Fibroblast of lung (primary cell): ENCODE results near the gene CLIC3. TPM values are rescaled to one million over a fixed set of nuclear protein-coding genes. Genes with fewer than 3 reads are reported as not detected.

Source experiments
- DNase-seq, 2 donors: peaks; one replicate each; pipeline versions ENCODE4 v3.0.0 to v3.0.0-alpha.2; 2010; ENCODE audit warnings: low read depth in 2 of 2
- H2AFZ ChIP-seq: 2 replicates; pipeline ENCODE4 v1.5.1; 2012; ENCODE audit warnings: low read length, control low read depth, inconsistent platforms
- H3K27ac ChIP-seq: 2 replicates; pipeline ENCODE4 v1.5.1; 2011; ENCODE audit warnings: low read length, control low read depth; ENCODE audit not compliant: insufficient read depth
- H3K27me3 ChIP-seq: 2 replicates; pipeline ENCODE4 v1.5.1; 2011; ENCODE audit warnings: mild to moderate bottlenecking, low read length; ENCODE audit not compliant: control insufficient read depth, insufficient read depth
- H3K36me3 ChIP-seq: 2 replicates; pipeline ENCODE4 v1.5.1; 2011; ENCODE audit warnings: low read length; ENCODE audit not compliant: control insufficient read depth, insufficient read depth
- H3K4me1 ChIP-seq: 2 replicates; pipeline ENCODE4 v1.5.1; 2011; ENCODE audit warnings: low read length; ENCODE audit not compliant: control insufficient read depth, insufficient read depth; ENCODE audit errors: extremely low read depth
- H3K4me2 ChIP-seq: 2 replicates; pipeline ENCODE4 v1.5.1; 2011; ENCODE audit warnings: low read length, control low read depth; ENCODE audit not compliant: insufficient read depth; ENCODE audit errors: extremely low read depth
- H3K4me3 ChIP-seq, 4 experiments: fragments of 200-600 bp in 1 of 4; sonication (generic) in 1 of 4; replicated peaks in 1 of 4; 2 replicates each; pipeline ENCODE4 v1.5.1; 2011 to 2016; ENCODE audit warnings: low read length in 4 of 4, low read depth in 3 of 4, mild to moderate bottlenecking in 3 of 4, control low read depth in 2 of 4, inconsistent platforms in 1 of 4, mixed read lengths in 1 of 4; ENCODE audit not compliant: insufficient read depth in 1 of 4; ENCODE audit errors: control extremely low read depth in 1 of 4
- H3K79me2 ChIP-seq: 2 replicates; pipeline ENCODE4 v1.5.1; 2012; ENCODE audit warnings: mild to moderate bottlenecking, low read length, inconsistent platforms; ENCODE audit not compliant: control insufficient read depth, insufficient read depth
- H3K9ac ChIP-seq: 2 replicates; pipeline ENCODE4 v1.5.1; 2011; ENCODE audit warnings: mild to moderate bottlenecking, low read length, control low read depth; ENCODE audit not compliant: insufficient read depth
- H3K9me3 ChIP-seq: 2 replicates; pipeline ENCODE4 v1.5.1; 2012; ENCODE audit warnings: low read depth, low read length; ENCODE audit not compliant: control insufficient read depth, insufficient read depth
- H4K20me1 ChIP-seq: 2 replicates; pipeline ENCODE4 v1.5.1; 2011; ENCODE audit warnings: low read length; ENCODE audit not compliant: control insufficient read depth, insufficient read depth; ENCODE audit errors: extremely low read depth
- EZH2 ChIP-seq: IDR thresholded peaks from 2 replicates; pipeline ENCODE4 v1.5.1; 2012; ENCODE audit warnings: low read length, control low read depth, mild to moderate bottlenecking; ENCODE audit errors: missing control alignments
- polyA plus RNA-seq, 2 donors: library from polyadenylated mRNA; depleted of rRNA in 1 of 2; stranded (reverse) in 1 of 2; unstranded in 1 of 2; fragments of >200 nt; gene quantifications; 2 replicates each; pipeline ENCODE4 v1.2.1, GENCODE V29; 2011 to 2012; ENCODE audit warnings: missing spikeins in 1 of 2
- total RNA-seq: library from RNA; depleted of rRNA; stranded (reverse); fragments of >200 nt; gene quantifications from 2 replicates; pipeline ENCODE4 v1.2.1, GENCODE V29; 2014
- TF ChIP-seq, protein P1 (sequence below), 2 donors: IDR thresholded peaks in 1 of 2; conservative IDR thresholded peaks in 1 of 2; 1 replicate in 1 of 2; 2 replicates in 1 of 2; pipeline ENCODE4 v1.5.1; 2011 to 2012; ENCODE audit warnings: low read length in 2 of 2, control low read depth in 1 of 2, inconsistent platforms in 1 of 2, low read depth in 1 of 2, mild to moderate bottlenecking in 1 of 2

Gene CLIC3
- total and polyA plus RNA-seq, 2 donors (not counting 1 experiment from before 2014, with no cell fraction given), result 0.98 to 3.5 TPM

DNA sequence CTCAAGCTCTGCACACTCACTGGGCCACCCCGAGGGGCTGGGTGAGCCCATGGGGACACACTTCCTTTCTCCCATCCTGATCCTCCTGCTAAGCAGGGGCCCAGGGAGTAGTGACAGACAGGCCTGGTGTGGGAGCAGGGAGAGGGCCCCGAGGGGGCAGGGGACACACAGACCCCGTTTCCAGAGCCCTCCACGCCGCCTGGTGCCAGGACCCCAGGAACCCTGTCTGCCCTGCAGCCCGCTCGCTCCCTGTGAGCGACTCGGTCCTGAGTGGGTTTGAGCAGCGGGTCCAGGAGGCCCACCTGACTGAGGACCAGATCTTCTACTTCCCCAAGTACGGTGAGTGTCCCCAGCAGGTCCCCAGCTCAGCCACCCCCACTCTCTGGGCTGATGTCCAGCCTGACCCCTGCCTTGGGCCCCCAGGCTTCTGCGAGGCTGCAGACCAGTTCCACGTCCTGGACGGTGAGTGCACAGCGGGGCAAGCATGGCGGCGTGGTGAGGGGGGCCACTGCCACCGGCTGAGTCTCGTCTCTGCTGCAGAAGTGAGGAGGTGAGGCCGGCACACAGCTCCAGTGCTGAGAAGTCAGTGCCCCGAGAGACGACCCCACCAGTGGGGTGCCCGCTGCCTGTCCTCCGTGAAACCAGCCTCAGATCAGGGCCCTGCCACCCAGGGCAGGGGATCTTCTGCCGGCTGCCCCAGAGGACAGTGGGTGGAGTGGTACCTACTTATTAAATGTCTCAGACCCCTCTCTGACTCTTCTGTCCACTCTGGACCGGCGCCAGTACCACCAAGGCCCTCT, 49.9 kb downstream of the CLIC3 start:
- no peak for DNase-seq
- no peak overlapping the region for H2AFZ ChIP-seq
- no peaks in the 10 kb centered on the region for H4K20me1 ChIP-seq
- peaks cover 20% of the 10 kb centered on the region for H3K79me2 ChIP-seq
- H3K9me3 ChIP-seq, result no peaks in the 10 kb centered on the region
- TF ChIP-seq, protein P1, sequence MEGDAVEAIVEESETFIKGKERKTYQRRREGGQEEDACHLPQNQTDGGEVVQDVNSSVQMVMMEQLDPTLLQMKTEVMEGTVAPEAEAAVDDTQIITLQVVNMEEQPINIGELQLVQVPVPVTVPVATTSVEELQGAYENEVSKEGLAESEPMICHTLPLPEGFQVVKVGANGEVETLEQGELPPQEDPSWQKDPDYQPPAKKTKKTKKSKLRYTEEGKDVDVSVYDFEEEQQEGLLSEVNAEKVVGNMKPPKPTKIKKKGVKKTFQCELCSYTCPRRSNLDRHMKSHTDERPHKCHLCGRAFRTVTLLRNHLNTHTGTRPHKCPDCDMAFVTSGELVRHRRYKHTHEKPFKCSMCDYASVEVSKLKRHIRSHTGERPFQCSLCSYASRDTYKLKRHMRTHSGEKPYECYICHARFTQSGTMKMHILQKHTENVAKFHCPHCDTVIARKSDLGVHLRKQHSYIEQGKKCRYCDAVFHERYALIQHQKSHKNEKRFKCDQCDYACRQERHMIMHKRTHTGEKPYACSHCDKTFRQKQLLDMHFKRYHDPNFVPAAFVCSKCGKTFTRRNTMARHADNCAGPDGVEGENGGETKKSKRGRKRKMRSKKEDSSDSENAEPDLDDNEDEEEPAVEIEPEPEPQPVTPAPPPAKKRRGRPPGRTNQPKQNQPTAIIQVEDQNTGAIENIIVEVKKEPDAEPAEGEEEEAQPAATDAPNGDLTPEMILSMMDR (conservative IDR thresholded peaks at IDR 0.05 in 1 of 2, IDR thresholded peaks at IDR 0.05 in 1 of 2; ENCODE audit: low read depth in 1 of 2, low read length in 2 of 2), result no peak
- TF ChIP-seq EZH2, result no peak
- H3K9ac ChIP-seq, result no peak overlapping the region
- no peak overlapping the region for H3K4me2 ChIP-seq
- H3K4me3 ChIP-seq, result no peak overlapping the region
- H3K36me3 ChIP-seq, result peaks cover 18% of the 10 kb centered on the region
- no peaks in the 10 kb centered on the region for H3K27me3 ChIP-seq
- H3K27ac ChIP-seq, result no peak overlapping the region
- peaks cover 2% of the 10 kb centered on the region for H3K4me1 ChIP-seq

DNA sequence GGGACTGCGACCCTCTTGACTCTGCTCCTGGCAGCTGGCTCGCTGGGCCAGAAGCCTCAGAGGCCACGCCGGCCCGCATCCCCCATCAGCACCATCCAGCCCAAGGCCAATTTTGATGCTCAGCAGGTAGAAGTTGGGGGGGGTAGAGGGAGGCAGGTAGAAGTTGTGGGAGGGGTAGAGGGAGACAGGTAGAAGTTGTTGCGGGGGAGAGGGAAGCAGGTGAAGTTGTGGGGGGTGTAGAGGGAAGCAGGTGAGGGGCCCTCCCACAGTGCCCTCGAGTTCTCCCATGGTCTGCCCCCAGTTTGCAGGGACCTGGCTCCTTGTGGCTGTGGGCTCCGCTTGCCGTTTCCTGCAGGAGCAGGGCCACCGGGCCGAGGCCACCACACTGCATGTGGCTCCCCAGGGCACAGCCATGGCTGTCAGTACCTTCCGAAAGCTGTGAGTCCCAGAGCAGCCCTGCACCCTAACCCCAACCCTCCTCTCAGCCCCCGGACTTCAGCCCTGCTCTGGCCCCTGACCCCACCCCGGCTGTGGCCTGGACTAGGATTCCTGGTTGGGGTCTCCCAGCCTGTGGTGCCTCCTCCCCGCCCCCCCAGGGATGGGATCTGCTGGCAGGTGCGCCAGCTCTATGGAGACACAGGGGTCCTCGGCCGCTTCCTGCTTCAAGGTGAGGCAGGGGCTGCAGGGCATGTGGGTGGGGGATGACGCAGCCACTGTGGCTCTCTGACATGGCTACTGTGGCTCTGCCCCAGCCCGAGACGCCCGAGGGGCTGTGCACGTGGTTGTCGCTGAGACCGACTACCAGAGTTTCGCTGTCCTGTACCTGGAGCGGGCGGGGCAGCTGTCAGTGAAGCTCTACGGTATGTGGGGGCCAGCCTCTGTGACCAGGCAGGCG, 50.8 kb downstream of the CLIC3 start:
- H3K27ac ChIP-seq, result no peak overlapping the region
- no peak overlapping the region for H3K9ac ChIP-seq
- DNase-seq, result no peak
- H3K79me2 ChIP-seq, result peaks cover 22% of the 10 kb centered on the region
- peaks cover 27% of the 10 kb centered on the region for H3K36me3 ChIP-seq
- no peak overlapping the region for H3K4me2 ChIP-seq
- H3K4me1 ChIP-seq, result peaks cover 2% of the 10 kb centered on the region
- no peak overlapping the region for H3K4me3 ChIP-seq
- no peaks in the 10 kb centered on the region for H4K20me1 ChIP-seq
- H3K9me3 ChIP-seq, result no peaks in the 10 kb centered on the region
- H2AFZ ChIP-seq, result no peak overlapping the region
- TF ChIP-seq, protein P1 (conservative IDR thresholded peaks at IDR 0.05 in 1 of 2, IDR thresholded peaks at IDR 0.05 in 1 of 2; ENCODE audit: low read depth in 1 of 2, low read length in 2 of 2), result no peak
- no peak for TF ChIP-seq EZH2
- H3K27me3 ChIP-seq, result no peaks in the 10 kb centered on the region

Other genes with a start within 250 kb of the CLIC3 start
Only the 30 nearest of the 38 such genes appear.
- 40.1 and 56.5 TPM in 2 replicates for gene TMEM141, start 205.2 kb downstream of the CLIC3 start, total RNA-seq
- gene TMEM141, start 205.2 kb downstream of the CLIC3 start, polyA plus RNA-seq, result 43.3 and 53.4 TPM in 2 replicates
- 0.99 and 1.0 TPM in 2 replicates for gene CCDC183, start 200.2 kb downstream of the CLIC3 start, total RNA-seq
- 0.05 and 0.35 TPM in 2 replicates for gene CCDC183, start 200.2 kb downstream of the CLIC3 start, polyA plus RNA-seq
- gene RABL6, start 188.6 kb downstream of the CLIC3 start, total RNA-seq, result 55.0 and 59.6 TPM in 2 replicates
- 36.8 and 56.7 TPM in 2 replicates for gene RABL6, start 188.6 kb downstream of the CLIC3 start, polyA plus RNA-seq
- 1.7 and 1.8 TPM in 2 replicates for gene AJM1, start 154.1 kb downstream of the CLIC3 start, total RNA-seq
- gene AJM1, start 154.1 kb downstream of the CLIC3 start, polyA plus RNA-seq, result 0.15 and 0.19 TPM in 2 replicates
- 175 and 190 TPM in 2 replicates for gene PHPT1, start 147.2 kb downstream of the CLIC3 start, total RNA-seq
- gene PHPT1, start 147.2 kb downstream of the CLIC3 start, polyA plus RNA-seq, result 99.6 and 108 TPM in 2 replicates
- 3.3 and 4.6 TPM in 2 replicates for gene MAMDC4, start 144.2 kb downstream of the CLIC3 start, total RNA-seq
- 0.30 and 0.37 TPM in 2 replicates for gene MAMDC4, start 144.2 kb downstream of the CLIC3 start, polyA plus RNA-seq
- gene EDF1, start 130.3 kb downstream of the CLIC3 start, total RNA-seq, result 279 and 317 TPM in 2 replicates
- gene EDF1, start 130.3 kb downstream of the CLIC3 start, polyA plus RNA-seq, result 309 and 387 TPM in 2 replicates
- gene TRAF2, start 110.1 kb downstream of the CLIC3 start, total RNA-seq, result 8.0 and 8.4 TPM in 2 replicates
- gene TRAF2, start 110.1 kb downstream of the CLIC3 start, polyA plus RNA-seq, result 3.7 and 4.3 TPM in 2 replicates
- gene FBXW5, start 51.8 kb downstream of the CLIC3 start, total RNA-seq, result 136 and 166 TPM in 2 replicates
- 31.3 and 39.9 TPM in 2 replicates for gene FBXW5, start 51.8 kb downstream of the CLIC3 start, polyA plus RNA-seq
- 1.2 TPM in 1 of 2 replicates, not detected in the other for gene C8G, start 51.3 kb downstream of the CLIC3 start, total RNA-seq
- gene C8G, start 51.3 kb downstream of the CLIC3 start, polyA plus RNA-seq, result 0.40 TPM in 1 of 2 replicates, not detected in the other
- 0.17 TPM in 1 of 2 replicates, not detected in the other for gene LCN12, start 44.3 kb downstream of the CLIC3 start, total RNA-seq
- 0.02 TPM in 1 of 2 replicates, not detected in the other for gene LCN12, start 44.3 kb downstream of the CLIC3 start, polyA plus RNA-seq
- 89.9 and 90.3 TPM in 2 replicates for gene PTGDS, start 19.1 kb downstream of the CLIC3 start, total RNA-seq
- 2.0 and 4.9 TPM in 2 replicates for gene PTGDS, start 19.1 kb downstream of the CLIC3 start, polyA plus RNA-seq
- 3.3 and 6.3 TPM in 2 replicates for gene LCNL1, start 13.6 kb downstream of the CLIC3 start, total RNA-seq
- 0.75 and 1.4 TPM in 2 replicates for gene LCNL1, start 13.6 kb downstream of the CLIC3 start, polyA plus RNA-seq
- 13.7 and 14.9 TPM in 2 replicates for gene PAXX, start 4.1 kb downstream of the CLIC3 start, total RNA-seq
- gene PAXX, start 4.1 kb downstream of the CLIC3 start, polyA plus RNA-seq, result 6.1 and 9.9 TPM in 2 replicates
- gene ABCA2, start 31.7 kb upstream of the CLIC3 start, total RNA-seq, result 13.9 and 21.8 TPM in 2 replicates
- 8.5 and 13.4 TPM in 2 replicates for gene ABCA2, start 31.7 kb upstream of the CLIC3 start, polyA plus RNA-seq
- not detected in 2 replicates for gene FUT7, start 35.5 kb upstream of the CLIC3 start, total RNA-seq
- gene FUT7, start 35.5 kb upstream of the CLIC3 start, polyA plus RNA-seq, result not detected in 2 replicates
- gene NPDC1, start 49.6 kb upstream of the CLIC3 start, total RNA-seq, result 10.5 and 15.7 TPM in 2 replicates
- gene NPDC1, start 49.6 kb upstream of the CLIC3 start, polyA plus RNA-seq, result 9.0 and 12.1 TPM in 2 replicates
- under 0.01 TPM in 2 replicates for gene ENTPD2, start 57.5 kb upstream of the CLIC3 start, total RNA-seq
- gene ENTPD2, start 57.5 kb upstream of the CLIC3 start, polyA plus RNA-seq, result not detected in 2 replicates
- 0.26 and 2.8 TPM in 2 replicates for gene SAPCD2, start 74.0 kb upstream of the CLIC3 start, total RNA-seq
- 0.85 and 2.7 TPM in 2 replicates for gene SAPCD2, start 74.0 kb upstream of the CLIC3 start, polyA plus RNA-seq
- 15.7 and 21.1 TPM in 2 replicates for gene UAP1L1, start 80.9 kb upstream of the CLIC3 start, total RNA-seq
- gene UAP1L1, start 80.9 kb upstream of the CLIC3 start, polyA plus RNA-seq, result 16.4 and 17.9 TPM in 2 replicates
- gene MAN1B1, start 90.4 kb upstream of the CLIC3 start, total RNA-seq, result 63.2 and 96.6 TPM in 2 replicates
- 43.0 and 45.5 TPM in 2 replicates for gene MAN1B1, start 90.4 kb upstream of the CLIC3 start, polyA plus RNA-seq
- gene DPP7, start 118.2 kb upstream of the CLIC3 start, total RNA-seq, result 93.0 and 126 TPM in 2 replicates
- gene DPP7, start 118.2 kb upstream of the CLIC3 start, polyA plus RNA-seq, result 28.6 and 44.3 TPM in 2 replicates
- gene GRIN1, start 142.6 kb upstream of the CLIC3 start, total RNA-seq, result under 0.01 TPM in 1 of 2 replicates, not detected in the other
- gene GRIN1, start 142.6 kb upstream of the CLIC3 start, polyA plus RNA-seq, result 0.06 and 0.08 TPM in 2 replicates
- gene LRRC26, start 173.5 kb upstream of the CLIC3 start, total RNA-seq, result not detected in 2 replicates
- not detected in 2 replicates for gene LRRC26, start 173.5 kb upstream of the CLIC3 start, polyA plus RNA-seq
- not detected in 2 replicates for gene TMEM210, start 175.5 kb upstream of the CLIC3 start, total RNA-seq
- not detected in 2 replicates for gene TMEM210, start 175.5 kb upstream of the CLIC3 start, polyA plus RNA-seq
- 15.9 and 18.0 TPM in 2 replicates for gene ANAPC2, start 192.0 kb upstream of the CLIC3 start, total RNA-seq
- 9.1 and 12.3 TPM in 2 replicates for gene ANAPC2, start 192.0 kb upstream of the CLIC3 start, polyA plus RNA-seq
- gene SSNA1, start 192.1 kb upstream of the CLIC3 start, total RNA-seq, result 56.3 and 58.3 TPM in 2 replicates
- gene SSNA1, start 192.1 kb upstream of the CLIC3 start, polyA plus RNA-seq, result 37.7 and 51.2 TPM in 2 replicates
- 5.1 and 5.8 TPM in 2 replicates for gene TPRN, start 204.2 kb upstream of the CLIC3 start, total RNA-seq
- 1.6 and 2.3 TPM in 2 replicates for gene TPRN, start 204.2 kb upstream of the CLIC3 start, polyA plus RNA-seq
- gene TMEM203, start 209.1 kb upstream of the CLIC3 start, total RNA-seq, result 36.2 and 36.3 TPM in 2 replicates
- gene TMEM203, start 209.1 kb upstream of the CLIC3 start, polyA plus RNA-seq, result 38.6 and 44.9 TPM in 2 replicates
- 2.6 and 3.1 TPM in 2 replicates for gene NDOR1, start 209.1 kb upstream of the CLIC3 start, total RNA-seq
- 2.4 and 5.6 TPM in 2 replicates for gene NDOR1, start 209.1 kb upstream of the CLIC3 start, polyA plus RNA-seq